GM12878 (cell line): ENCODE data around the gene PGA4. TPM values are rescaled to one million over a fixed set of nuclear protein-coding genes. Genes with fewer than 3 reads are reported as not detected.

Experiments
- ATAC-seq: fragments of 200-7000 bp; cut with Tn5 transposase; 3 replicates; pipeline ENCODE4 v1.9.1; 2020; ENCODE audit warnings: mild to moderate bottlenecking, moderate library complexity
- BruUV-seq: library from RNA; stranded (reverse); fragments of 400-500 nt; replicated peaks from 2 replicates; lab custom pipeline; 2021; lab: Mats Ljungman, UMichigan
- CTCF ChIA-PET: fragments of 300-600 bp; sonication (Branson Sonifier 250); formaldehyde crosslinking; extraction: SDS; loops from one replicate; lab custom pipeline; 2021; ENCODE audit warnings: inconsistent platforms; lab: Yijun Ruan, JAX
- POLR2A ChIA-PET: fragments of 350-600 bp; formaldehyde crosslinking; extraction: SDS; loops from one replicate; lab custom pipeline; 2021; ENCODE audit warnings: inconsistent platforms; lab: Charles Lee
- RAD21 ChIA-PET: fragments of 300-600 bp; sonication (Branson Sonifier 250); formaldehyde crosslinking; loops from one replicate; lab custom pipeline; 2023; ENCODE audit warnings: antibody characterized with exemption; ENCODE audit not compliant: unreplicated experiment; lab: Charles Lee
- SMC1A ChIA-PET: fragments of 300-600 bp; sonication (Branson Sonifier 250); formaldehyde crosslinking; loops from one replicate; lab custom pipeline; 2023; ENCODE audit not compliant: unreplicated experiment, uncharacterized antibody; lab: Charles Lee
- DNase-seq: peaks from one replicate; pipeline ENCODE4 v3.0.0-alpha.2; 2011; ENCODE audit warnings: low read depth, low spot score
- FAIRE-seq: peaks from 3 replicates; lab custom pipeline; 2011; peaks lifted over from hg19 to GRCh38; lab: Jason Lieb, UNC
- H2AFZ ChIP-seq: 2 replicates; pipeline ENCODE4 v1.6.0; 2011; ENCODE audit warnings: low read depth, low read length, control low read depth; ENCODE audit not compliant: control insufficient read depth
- H3K27ac ChIP-seq: 2 replicates; pipeline ENCODE4 v1.5.1; 2011; ENCODE audit warnings: control low read depth; ENCODE audit not compliant: control insufficient read depth, insufficient read depth
- H3K27me3 ChIP-seq, 2 experiments: replicated peaks in 1 of 2; 2 replicates each; pipeline versions ENCODE4 v1.6.0 to v1.6.1; 2011; ENCODE audit warnings: low read length in 1 of 2; ENCODE audit not compliant: control insufficient read depth in 2 of 2, insufficient read depth in 2 of 2
- H3K36me3 ChIP-seq, 2 experiments: 2 replicates each; pipeline ENCODE4 v1.5.1; 2011; ENCODE audit warnings: low read length in 1 of 2; ENCODE audit not compliant: control insufficient read depth in 2 of 2, insufficient read depth in 2 of 2
- H3K4me1 ChIP-seq: 2 replicates; pipeline ENCODE4 v1.6.1; 2011; ENCODE audit warnings: mild to moderate bottlenecking, low read length, moderate library complexity, mixed read lengths; ENCODE audit not compliant: control insufficient read depth, insufficient read depth
- H3K4me2 ChIP-seq: 2 replicates; pipeline ENCODE4 v1.6.0; 2011; ENCODE audit warnings: control low read depth; ENCODE audit not compliant: control insufficient read depth, insufficient read depth
- H3K4me3 ChIP-seq: fragments of 200-600 bp; sonication (generic); 2 replicates; pipeline ENCODE4 v1.5.1; 2016
- H3K79me2 ChIP-seq: 2 replicates; pipeline ENCODE4 v1.6.0; 2011; ENCODE audit warnings: low read length; ENCODE audit not compliant: control insufficient read depth, insufficient read depth
- H3K9ac ChIP-seq: 2 replicates; pipeline ENCODE4 v1.8.0; 2011; ENCODE audit warnings: low read length, control low read depth, mixed read lengths; ENCODE audit not compliant: control insufficient read depth, insufficient read depth
- H3K9me3 ChIP-seq: replicated peaks from 3 replicates; pipeline ENCODE4 v1.5.1; 2011; ENCODE audit warnings: mild to moderate bottlenecking, low read length; ENCODE audit not compliant: control insufficient read depth, insufficient read depth
- H4K20me1 ChIP-seq: 2 replicates; pipeline ENCODE4 v1.6.0; 2011; ENCODE audit not compliant: control insufficient read depth, insufficient read depth
- ATF2 ChIP-seq: IDR thresholded peaks from 2 replicates; pipeline ENCODE4 v1.6.1; 2012; ENCODE audit warnings: low read length, inconsistent platforms
- BCL3 ChIP-seq: IDR thresholded peaks from 2 replicates; pipeline ENCODE4 v1.6.1; 2011; ENCODE audit warnings: borderline replicate concordance, low read depth, mild to moderate bottlenecking, moderate library complexity, low read length; ENCODE audit not compliant: insufficient read depth, poor library complexity, severe bottlenecking
- JUNB ChIP-seq: IDR thresholded peaks from 2 replicates; pipeline ENCODE4 v1.6.1; 2016; ENCODE audit warnings: antibody characterized with exemption, mild to moderate bottlenecking
- NFIC ChIP-seq: IDR thresholded peaks from 2 replicates; pipeline ENCODE4 v1.6.1; 2012; ENCODE audit warnings: low read depth, mild to moderate bottlenecking, inconsistent platforms, low read length, moderate library complexity
- RELA ChIP-seq: fragments of 450-650 bp; IDR thresholded peaks from 2 replicates; pipeline ENCODE4 v1.8.0; 2014; ENCODE audit warnings: borderline replicate concordance; ENCODE audit not compliant: partially characterized antibody
- ZBTB40 ChIP-seq: fragments of 450-650 bp; IDR thresholded peaks from 2 replicates; pipeline ENCODE4 v1.6.1; 2016; ENCODE audit warnings: mild to moderate bottlenecking, moderate library complexity, borderline replicate concordance
- WGBS: methylation state at CpG from one replicate; pipeline ENCODE4 v1.1.6; 2016; ENCODE audit warnings: low lambda C conversion rate; ENCODE audit not compliant: insufficient replicate concordance, insufficient coverage; ENCODE audit errors: missing lambda C conversion rate; 5-methylcytosine and 5-hydroxymethylcytosine counted together
- in situ Hi-C: fragments of 300-500 bp; cut with MboI; formaldehyde crosslinking; loops from 9 replicates; pipeline ENCODE4 v1.14.3; 2018; ENCODE audit warnings: mixed read lengths
- intact Hi-C: fragments of 100-400 bp; cut with micrococcal nuclease; formaldehyde crosslinking; loops from one replicate; pipeline ENCODE4 v1.14.2; 2022; ENCODE audit not compliant: unreplicated experiment
- polyA plus RNA-seq, 11 experiments: library from polyadenylated mRNA; depleted of rRNA in 4 of 11; unstranded in 6 of 11; stranded (reverse) in 5 of 11; fragments of >200 nt; fragmentation: Nextera tagmentation in 4 of 11; fragmentation: Illumina TruSeq in 1 of 11; extraction: Ambion mirVana in 4 of 11; extraction: Trizol in 1 of 11; gene quantifications; 1 replicate in 1 of 11; 2 replicates in 10 of 11; pipeline versions ENCODE4 v1.2.1 to v1.2.3, GENCODE V29; 2011 to 2016; ENCODE audit warnings: inconsistent platforms in 2 of 11, missing spikeins in 2 of 11, low read depth in 1 of 11
- total RNA-seq, 4 experiments: library from RNA; depleted of rRNA in 3 of 4; stranded (reverse); fragments of >200 nt in 3 of 4; fragmentation: Illumina TruSeq in 1 of 4; extraction: Trizol in 1 of 4; gene quantifications; 2 replicates each; pipeline versions ENCODE4 v1.2.1 to v1.2.3, GENCODE V29; 2013 to 2021

The PGA4 gene
- total and polyA plus RNA-seq, 10 of the 15 experiments (the other 5 are each of a cell fraction or from before 2014, with no cell fraction given) = not detected

GRCh38 chr11:61270354-61271076, 48.4 kb downstream of the PGA4 start (continued):
- TF ChIP-seq ZBTB40 = peak; percentile 50; the same call in 1 of the 2 replicates
- 0 out of 2 replicates have a peak, but pooled peaks have one; percentile 39 for TF ChIP-seq NFIC
- TF ChIP-seq JUNB = peak; percentile 90
- TF ChIP-seq RELA = no peak
- TF ChIP-seq ATF2 = peak; percentile 74
- TF ChIP-seq, all 136 proteins: peak for 8

- intact Hi-C loops (no loop called here), in situ Hi-C loops (no loop called here)
- no peak overlapping the region for H3K4me3 ChIP-seq
- RAD21 ChIA-PET = no interaction called here
- no peaks in the 10 kb centered on the region for H3K36me3 ChIP-seq
- H3K4me2 ChIP-seq = no peak overlapping the region
- 60% methylated on average over 3 of the region's 3 CpGs for WGBS
- H3K27ac ChIP-seq = no peak overlapping the region
- CTCF ChIA-PET = interaction anchor here (0.6 kb wide), 1 partner anchor 121 kb away, joined by 3 read pairs; no protein-coding TSS in a partner anchor
- BruUV-seq = no TSS peak
- no peak for TF ChIP-seq BCL3
- POLR2A ChIA-PET = no interaction called here
- no peaks in the 10 kb centered on the region for H3K27me3 ChIP-seq
- SMC1A ChIA-PET = no interaction called here
- no peaks in the 10 kb centered on the region for H4K20me1 ChIP-seq
- H2AFZ ChIP-seq = no peak overlapping the region
- no peaks in the 10 kb centered on the region for H3K9me3 ChIP-seq
- no peak overlapping the region for H3K9ac ChIP-seq
- no peak for ATAC-seq
- FAIRE-seq = no peak
- DNase-seq = no peak
- no peaks in the 10 kb centered on the region for H3K4me1 ChIP-seq
- H3K79me2 ChIP-seq = no peaks in the 10 kb centered on the region
Observed at GRCh38 chr11:61272731-61273130, 50.6 kb downstream of the PGA4 start.
